Mucosa of stomach (tissue), 1 donor: Measurements from ENCODE around the gene ACTBL2.
"Not testable (repeated sequence)": the region's sequence is repeated elsewhere in the genome, so short reads cannot be mapped to it uniquely, and the experiment has no call there.

Experiments used
- H3K27me3 ChIP-seq: one replicate; pipeline ENCODE4 v1.7.0; 2013; ENCODE audit warnings: mild to moderate bottlenecking, low read length; ENCODE audit not compliant: control insufficient read depth, insufficient read depth
- H3K36me3 ChIP-seq: one replicate; pipeline ENCODE4 v1.7.0; 2013; ENCODE audit warnings: low read length; ENCODE audit not compliant: control insufficient read depth, insufficient read depth
- H3K4me1 ChIP-seq: one replicate; pipeline ENCODE4 v1.7.0; 2013; ENCODE audit warnings: mild to moderate bottlenecking, low read length; ENCODE audit not compliant: control insufficient read depth, insufficient read depth
- H3K4me3 ChIP-seq: one replicate; pipeline ENCODE4 v1.7.0; 2013; ENCODE audit warnings: low read length
- H3K9ac ChIP-seq: one replicate; pipeline ENCODE4 v1.7.0; 2013; ENCODE audit warnings: mild to moderate bottlenecking, low read length, moderate library complexity
- H3K9me3 ChIP-seq: one replicate; pipeline ENCODE4 v1.7.0; 2013; ENCODE audit warnings: mild to moderate bottlenecking, low read length, moderate library complexity; ENCODE audit not compliant: control insufficient read depth
- donor health status: Pancreatic carcinoma.

The ACTBL2 gene

GRCh38 chr5:57482671-57483106 lies at the start of gene ACTBL2:
ACTBL2 (minus strand) TSS chr5:57482811; CDS start chr5:57482707, 104 bp downstream.
- Histone ChIP-seq H3K9me3 (no peaks in the 10 kb centered on the region), H3K36me3 (no peaks in the 10 kb centered on the region), H3K9ac (no peak within 1 kb of the TSS), H3K27me3 (no peaks in the 10 kb centered on the region), H3K4me3 (no peak within 1 kb of the TSS), H3K4me1 (no peaks in the 10 kb centered on the region)

GRCh38 chr5:57531333-57531732 lies 48.7 kb upstream of the ACTBL2 start:
- Histone ChIP-seq H3K4me1 (no peaks in the 10 kb centered on the region), H3K27me3 (no peaks in the 10 kb centered on the region), H3K36me3 (no peaks in the 10 kb centered on the region), H3K4me3 (no peak overlapping the region), H3K9me3 (no peaks in the 10 kb centered on the region), H3K9ac (no peak overlapping the region)

GRCh38 chr5:57529864-57530263 lies 47.3 kb upstream of the ACTBL2 start:
- H3K36me3 ChIP-seq, result no peaks in the 10 kb centered on the region
- no peak overlapping the region for H3K4me3 ChIP-seq
- no peaks in the 10 kb centered on the region for H3K4me1 ChIP-seq
- H3K9me3 ChIP-seq, result no peaks in the 10 kb centered on the region
- no peak overlapping the region for H3K9ac ChIP-seq
- no peaks in the 10 kb centered on the region for H3K27me3 ChIP-seq

- H3K36me3 ChIP-seq, result no peaks in the 10 kb centered on the region
These were observed 45.3 kb upstream of the ACTBL2 start for GRCh38 chr5:57527870-57528269.

GRCh38 chr5:57524348-57525060 lies 41.9 kb upstream of the ACTBL2 start:
- Histone ChIP-seq H3K9me3 (no peaks in the 10 kb centered on the region), H3K4me1 (no peaks in the 10 kb centered on the region), H3K27me3 (no peaks in the 10 kb centered on the region), H3K36me3 (no peaks in the 10 kb centered on the region), H3K4me3 (no peak overlapping the region), H3K9ac (no peak overlapping the region)

More at GRCh38 chr5:57527870-57528269, 45.3 kb upstream of the ACTBL2 start:
- H3K4me3 ChIP-seq, result no peak overlapping the region
- no peaks in the 10 kb centered on the region for H3K9me3 ChIP-seq
- H3K9ac ChIP-seq, result no peak overlapping the region
- H3K4me1 ChIP-seq, result no peaks in the 10 kb centered on the region
- H3K27me3 ChIP-seq, result no peaks in the 10 kb centered on the region

GRCh38 chr5:57522477-57522876 lies 39.9 kb upstream of the ACTBL2 start:
- not testable (repeated sequence) for H3K9ac ChIP-seq, H3K4me3 ChIP-seq, H3K4me1 ChIP-seq, H3K9me3 ChIP-seq, H3K27me3 ChIP-seq, H3K36me3 ChIP-seq

- not testable (repeated sequence) for H3K9ac ChIP-seq, H3K4me3 ChIP-seq, H3K27me3 ChIP-seq, H3K36me3 ChIP-seq, H3K9me3 ChIP-seq, H3K4me1 ChIP-seq
These were observed 35.8 kb upstream of the ACTBL2 start for GRCh38 chr5:57518415-57518814.

GRCh38 chr5:57517250-57517649 lies 34.6 kb upstream of the ACTBL2 start:
- Histone ChIP-seq H3K4me1 (no peaks in the 10 kb centered on the region), H3K4me3 (no peak overlapping the region), H3K27me3 (no peaks in the 10 kb centered on the region), H3K9me3 (no peaks in the 10 kb centered on the region), H3K9ac (no peak overlapping the region), H3K36me3 (no peaks in the 10 kb centered on the region)

GRCh38 chr5:57513785-57514184 lies 31.2 kb upstream of the ACTBL2 start:
- Histone ChIP-seq H3K4me1 (no peaks in the 10 kb centered on the region), H3K27me3 (no peaks in the 10 kb centered on the region), H3K36me3 (no peaks in the 10 kb centered on the region), H3K4me3 (no peak overlapping the region), H3K9ac (no peak overlapping the region), H3K9me3 (no peaks in the 10 kb centered on the region)

GRCh38 chr5:57511321-57511720 lies 28.7 kb upstream of the ACTBL2 start:
- no peaks in the 10 kb centered on the region for H3K9me3 ChIP-seq
- H3K4me3 ChIP-seq, result no peak overlapping the region
- H3K27me3 ChIP-seq, result no peaks in the 10 kb centered on the region
- no peaks in the 10 kb centered on the region for H3K4me1 ChIP-seq
- no peak overlapping the region for H3K9ac ChIP-seq
- no peaks in the 10 kb centered on the region for H3K36me3 ChIP-seq

GRCh38 chr5:57509501-57510260 lies 27.1 kb upstream of the ACTBL2 start:
- no peaks in the 10 kb centered on the region for H3K4me1 ChIP-seq
- no peaks in the 10 kb centered on the region for H3K36me3 ChIP-seq
- H3K27me3 ChIP-seq, result no peaks in the 10 kb centered on the region
- H3K4me3 ChIP-seq, result no peak overlapping the region
- no peak overlapping the region for H3K9ac ChIP-seq
- H3K9me3 ChIP-seq, result no peaks in the 10 kb centered on the region

- no peaks in the 10 kb centered on the region for H3K27me3 ChIP-seq
- no peaks in the 10 kb centered on the region for H3K4me1 ChIP-seq
- H3K4me3 ChIP-seq, result no peak overlapping the region
- no peak overlapping the region for H3K9ac ChIP-seq
- H3K36me3 ChIP-seq, result no peaks in the 10 kb centered on the region
- no peaks in the 10 kb centered on the region for H3K9me3 ChIP-seq
These were observed 25.6 kb upstream of the ACTBL2 start for GRCh38 chr5:57508211-57508610.
